ENCODE results near the gene PDLIM3.

PDLIM3 gene, protein sequence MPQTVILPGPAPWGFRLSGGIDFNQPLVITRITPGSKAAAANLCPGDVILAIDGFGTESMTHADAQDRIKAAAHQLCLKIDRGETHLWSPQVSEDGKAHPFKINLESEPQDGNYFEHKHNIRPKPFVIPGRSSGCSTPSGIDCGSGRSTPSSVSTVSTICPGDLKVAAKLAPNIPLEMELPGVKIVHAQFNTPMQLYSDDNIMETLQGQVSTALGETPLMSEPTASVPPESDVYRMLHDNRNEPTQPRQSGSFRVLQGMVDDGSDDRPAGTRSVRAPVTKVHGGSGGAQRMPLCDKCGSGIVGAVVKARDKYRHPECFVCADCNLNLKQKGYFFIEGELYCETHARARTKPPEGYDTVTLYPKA

DNA sequence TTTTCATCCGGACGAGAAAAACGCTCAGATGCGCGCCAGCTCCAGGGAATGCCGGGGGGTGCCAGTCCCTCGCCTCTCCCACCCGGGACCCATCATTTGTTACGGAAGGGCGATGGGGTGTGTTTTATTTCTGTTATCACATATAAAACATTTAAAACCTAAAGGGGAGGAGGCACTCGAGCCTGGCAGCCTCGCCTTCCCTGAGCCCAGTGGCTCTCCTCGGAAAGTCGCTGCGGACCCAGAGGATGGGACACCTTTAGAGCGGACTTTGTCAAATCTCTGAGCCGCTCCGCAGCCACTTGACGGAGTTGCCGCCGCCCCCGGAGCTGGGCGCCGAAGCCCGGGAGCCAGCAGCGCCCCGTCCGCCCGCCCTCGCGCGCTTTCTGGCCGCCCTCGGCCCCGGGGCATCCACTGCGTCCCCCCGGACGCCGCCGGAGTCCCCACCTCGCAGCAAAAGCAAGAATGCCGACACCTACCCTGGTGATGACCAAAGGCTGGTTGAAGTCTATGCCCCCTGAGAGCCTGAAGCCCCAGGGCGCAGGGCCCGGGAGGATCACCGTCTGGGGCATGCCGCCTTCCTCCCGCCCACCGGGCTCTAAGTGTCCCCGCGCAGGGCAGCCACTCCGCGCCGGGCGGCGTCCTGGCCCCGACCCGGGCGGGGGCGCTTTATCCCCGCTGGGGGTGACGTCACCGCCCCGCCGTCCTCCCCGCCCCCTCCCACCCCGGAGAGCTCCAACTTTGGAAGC is at the start of gene PDLIM3:
Gene PDLIM3 (minus strand): TSS at position 642 of the 746 bp plus-strand sequence. CDS start 73 bp downstream, at position 569.
- H3K4me1 ChIP-seq (ENCODE audit: control insufficient read depth in 1 of 2, insufficient read depth in 2 of 2, low read length in 2 of 2), result peaks cover 0 to 11% of the 10 kb centered on the region in 2 donors
- no peaks in the 10 kb centered on the region for H3K36me3 ChIP-seq (ENCODE audit: control insufficient read depth in 1 of 2, insufficient read depth in 2 of 2, low read length in 2 of 2)
- peak within 1 kb of the TSS; percentile 88 for H3K27ac ChIP-seq (ENCODE audit: low read length)
- peaks cover 16% of the 10 kb centered on the region for H3K27me3 ChIP-seq (ENCODE audit: low read depth, low read length)
- H3K4me3 ChIP-seq (ENCODE audit: low read depth in 1 of 2, low read length in 2 of 2), result peak within 1 kb of the TSS; percentile 76
- H3K9me3 ChIP-seq (ENCODE audit: control insufficient read depth in 1 of 2, low read length in 2 of 2), result no peaks in the 10 kb centered on the region

DNA sequence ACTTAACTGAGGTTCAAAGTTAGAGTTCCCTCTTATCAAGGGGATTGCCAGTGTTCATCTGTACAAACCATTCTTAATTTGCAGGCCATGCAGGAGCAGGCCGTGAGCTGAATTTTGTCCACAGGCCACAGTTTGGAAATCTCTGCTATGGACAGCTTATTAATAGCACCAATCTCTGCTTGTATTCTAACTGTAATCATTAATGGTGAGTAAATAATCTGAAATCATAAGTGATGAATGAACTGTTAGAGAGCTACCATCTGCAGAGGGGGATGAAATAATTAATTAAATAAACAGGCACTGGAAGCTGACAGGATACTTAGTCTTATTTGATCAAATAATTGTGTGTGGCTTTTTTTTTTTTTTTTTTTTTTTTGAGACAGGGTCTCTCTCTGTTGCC is 48.5 kb upstream of the PDLIM3 start:
- H3K4me1 ChIP-seq (ENCODE audit: control insufficient read depth in 1 of 2, insufficient read depth in 2 of 2, low read length in 2 of 2), result no peaks in the 10 kb centered on the region
- no peak overlapping the region for H3K4me3 ChIP-seq (ENCODE audit: low read depth in 1 of 2, low read length in 2 of 2)
- H3K27me3 ChIP-seq (ENCODE audit: low read depth, low read length), result no peaks in the 10 kb centered on the region
- no peaks in the 10 kb centered on the region for H3K36me3 ChIP-seq (ENCODE audit: control insufficient read depth in 1 of 2, insufficient read depth in 2 of 2, low read length in 2 of 2)
- no peaks in the 10 kb centered on the region for H3K9me3 ChIP-seq (ENCODE audit: control insufficient read depth in 1 of 2, low read length in 2 of 2)
- H3K27ac ChIP-seq (ENCODE audit: low read length), result no peak overlapping the region

- no peaks in the 10 kb centered on the region for H3K9me3 ChIP-seq (ENCODE audit: control insufficient read depth in 1 of 2, low read length in 2 of 2)
- H3K4me1 ChIP-seq (ENCODE audit: control insufficient read depth in 1 of 2, insufficient read depth in 2 of 2, low read length in 2 of 2), result no peaks in the 10 kb centered on the region
- no peaks in the 10 kb centered on the region for H3K27me3 ChIP-seq (ENCODE audit: low read depth, low read length)
- H3K27ac ChIP-seq (ENCODE audit: low read length), result no peak overlapping the region
- no peaks in the 10 kb centered on the region for H3K36me3 ChIP-seq (ENCODE audit: control insufficient read depth in 1 of 2, insufficient read depth in 2 of 2, low read length in 2 of 2)
- H3K4me3 ChIP-seq (ENCODE audit: low read depth in 1 of 2, low read length in 2 of 2), result no peak overlapping the region
Measured at GRCh38 chr4:185582651-185583400, 47.5 kb upstream of the PDLIM3 start.

- Histone ChIP-seq H3K36me3 (ENCODE audit: control insufficient read depth in 1 of 2, insufficient read depth in 2 of 2, low read length in 2 of 2) (no peaks in the 10 kb centered on the region), H3K4me1 (ENCODE audit: control insufficient read depth in 1 of 2, insufficient read depth in 2 of 2, low read length in 2 of 2) (peaks cover 0 to 6% of the 10 kb centered on the region in 2 donors), H3K9me3 (ENCODE audit: control insufficient read depth in 1 of 2, low read length in 2 of 2) (no peaks in the 10 kb centered on the region), H3K4me3 (ENCODE audit: low read depth in 1 of 2, low read length in 2 of 2) (no peak overlapping the region), H3K27ac (ENCODE audit: low read length) (no peak overlapping the region), H3K27me3 (ENCODE audit: low read depth, low read length) (no peaks in the 10 kb centered on the region)
Measured at GRCh38 chr4:185580699-185581098, 45.4 kb upstream of the PDLIM3 start.

DNA sequence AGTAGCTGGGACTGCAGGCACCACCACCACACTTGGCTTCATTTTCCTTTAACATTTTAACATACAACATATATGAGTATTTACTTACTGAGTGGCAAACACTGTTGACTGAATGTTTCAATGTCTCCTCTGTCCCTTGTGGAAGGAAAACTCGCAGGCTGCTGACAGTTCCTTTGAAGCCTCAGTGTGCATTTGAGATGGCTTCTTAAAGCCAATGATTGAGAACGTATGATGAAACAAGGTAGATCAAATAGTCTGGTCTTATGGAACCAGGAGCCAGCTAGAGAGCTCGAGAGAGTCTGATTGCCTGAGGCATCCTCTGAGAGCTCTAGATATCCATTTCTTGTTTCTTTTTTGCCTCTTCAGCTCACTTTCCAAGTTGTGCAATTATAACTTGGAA is 43.0 kb upstream of the PDLIM3 start:
- Histone ChIP-seq H3K4me3 (ENCODE audit: low read depth in 1 of 2, low read length in 2 of 2) (no peak overlapping the region), H3K27me3 (ENCODE audit: low read depth, low read length) (no peaks in the 10 kb centered on the region), H3K4me1 (ENCODE audit: control insufficient read depth in 1 of 2, insufficient read depth in 2 of 2, low read length in 2 of 2) (peaks cover 4 to 6% of the 10 kb centered on the region in 2 donors), H3K9me3 (ENCODE audit: control insufficient read depth in 1 of 2, low read length in 2 of 2) (no peaks in the 10 kb centered on the region), H3K36me3 (ENCODE audit: control insufficient read depth in 1 of 2, insufficient read depth in 2 of 2, low read length in 2 of 2) (no peaks in the 10 kb centered on the region), H3K27ac (ENCODE audit: low read length) (no peak overlapping the region)

GRCh38 chr4:185576962-185577950 is 41.9 kb upstream of the PDLIM3 start:
- peak overlapping the region; percentile 63 for H3K27ac ChIP-seq (ENCODE audit: low read length)
- H3K4me3 ChIP-seq (ENCODE audit: low read depth in 1 of 2, low read length in 2 of 2), result no peak overlapping the region
- peaks cover 4 to 6% of the 10 kb centered on the region in 2 donors for H3K4me1 ChIP-seq (ENCODE audit: control insufficient read depth in 1 of 2, insufficient read depth in 2 of 2, low read length in 2 of 2)
- no peaks in the 10 kb centered on the region for H3K27me3 ChIP-seq (ENCODE audit: low read depth, low read length)
- H3K36me3 ChIP-seq (ENCODE audit: control insufficient read depth in 1 of 2, insufficient read depth in 2 of 2, low read length in 2 of 2), result no peaks in the 10 kb centered on the region
- no peaks in the 10 kb centered on the region for H3K9me3 ChIP-seq (ENCODE audit: control insufficient read depth in 1 of 2, low read length in 2 of 2)

DNA sequence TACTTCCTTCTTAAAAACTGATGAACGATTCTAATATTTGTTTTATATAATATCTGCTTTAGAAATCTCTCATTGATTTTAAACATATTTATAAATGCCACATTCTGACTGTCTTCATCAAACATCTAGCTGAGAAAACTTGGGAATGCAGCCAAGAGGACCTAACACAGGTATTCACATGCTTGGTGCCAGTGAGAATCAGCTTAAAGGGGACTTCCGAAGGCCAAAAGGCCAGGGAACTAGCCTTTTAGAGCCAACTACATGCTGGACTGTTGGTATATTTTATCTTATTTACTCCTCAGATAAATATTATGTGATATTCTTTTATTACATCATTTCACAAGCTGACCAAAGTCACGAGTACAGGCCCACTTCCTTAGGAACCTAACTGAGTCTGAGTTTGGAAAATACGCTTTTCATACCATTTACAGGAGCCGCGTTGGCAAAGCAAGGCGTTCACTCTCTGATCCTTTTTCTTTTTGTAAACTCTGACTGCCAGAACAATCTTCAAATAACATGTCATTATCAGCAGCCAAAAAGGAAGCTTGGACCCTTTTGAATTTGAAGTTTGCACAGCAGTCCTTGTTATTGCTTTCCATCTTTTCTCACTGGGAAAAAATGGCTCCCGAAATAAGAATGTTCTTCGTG is 41.1 kb upstream of the PDLIM3 start:
- H3K9me3 ChIP-seq (ENCODE audit: control insufficient read depth in 1 of 2, low read length in 2 of 2), result no peaks in the 10 kb centered on the region
- H3K4me1 ChIP-seq (ENCODE audit: control insufficient read depth in 1 of 2, insufficient read depth in 2 of 2, low read length in 2 of 2), result peaks cover 4 to 6% of the 10 kb centered on the region in 2 donors
- H3K36me3 ChIP-seq (ENCODE audit: control insufficient read depth in 1 of 2, insufficient read depth in 2 of 2, low read length in 2 of 2), result no peaks in the 10 kb centered on the region
- H3K27me3 ChIP-seq (ENCODE audit: low read depth, low read length), result no peaks in the 10 kb centered on the region
- H3K4me3 ChIP-seq (ENCODE audit: low read depth in 1 of 2, low read length in 2 of 2), result no peak overlapping the region
- peak overlapping the region; percentile 7 for H3K27ac ChIP-seq (ENCODE audit: low read length)

DNA sequence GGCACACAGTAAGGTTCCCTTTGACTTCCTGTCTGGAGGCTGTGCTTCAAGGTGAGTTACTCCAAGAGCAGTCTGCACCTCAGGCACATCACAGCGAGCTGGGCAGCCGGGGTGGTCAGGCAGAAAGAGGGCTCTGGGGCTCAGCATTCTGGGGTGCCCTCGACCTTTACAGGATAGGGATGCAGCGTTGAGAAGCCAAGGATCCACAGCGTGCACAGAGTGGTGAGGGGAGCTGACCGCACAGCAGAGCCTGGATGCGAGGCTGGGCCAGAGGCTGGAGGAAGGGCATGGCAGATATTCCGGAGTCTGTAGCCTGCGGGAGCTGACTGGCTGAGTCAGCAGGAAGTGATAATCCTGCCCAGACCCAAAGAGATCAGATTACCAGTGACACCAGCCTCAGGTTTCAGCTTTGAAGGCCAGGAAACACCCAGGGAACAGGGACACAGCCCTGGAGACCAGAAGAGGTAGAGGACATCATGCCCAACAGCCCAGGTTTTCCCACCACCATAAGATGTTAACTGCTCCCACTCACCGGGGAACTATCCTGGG is 38.4 kb upstream of the PDLIM3 start:
- H3K27ac ChIP-seq (ENCODE audit: low read length), result no peak overlapping the region

DNA sequence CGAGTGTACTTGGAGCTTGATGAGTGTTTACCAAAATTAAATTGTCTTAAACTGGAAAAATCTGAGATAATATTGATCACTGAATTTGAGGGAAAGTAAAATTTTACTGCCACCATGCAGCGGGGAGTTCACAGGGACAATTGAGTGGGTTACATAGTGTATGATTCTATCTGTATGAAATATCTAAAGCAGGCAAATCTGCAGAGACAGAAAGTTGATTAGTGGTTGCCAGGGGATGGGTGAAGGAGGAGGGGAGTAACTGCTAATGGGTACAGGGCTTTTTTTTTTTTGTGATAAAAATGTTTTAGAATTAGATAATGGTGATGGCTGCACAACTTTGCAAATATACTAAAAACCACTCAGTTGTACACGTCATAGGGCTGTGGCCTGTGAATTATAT is 35.4 kb upstream of the PDLIM3 start:
- H3K9me3 ChIP-seq (ENCODE audit: control insufficient read depth in 1 of 2, low read length in 2 of 2), result no peaks in the 10 kb centered on the region
- H3K27me3 ChIP-seq (ENCODE audit: low read depth, low read length), result no peaks in the 10 kb centered on the region
- H3K27ac ChIP-seq (ENCODE audit: low read length), result no peak overlapping the region
- no peaks in the 10 kb centered on the region for H3K36me3 ChIP-seq (ENCODE audit: control insufficient read depth in 1 of 2, insufficient read depth in 2 of 2, low read length in 2 of 2)
- no peak overlapping the region for H3K4me3 ChIP-seq (ENCODE audit: low read depth in 1 of 2, low read length in 2 of 2)
- H3K4me1 ChIP-seq (ENCODE audit: control insufficient read depth in 1 of 2, insufficient read depth in 2 of 2, low read length in 2 of 2), result peaks cover 6 to 29% of the 10 kb centered on the region in 2 donors

More for the DNA sequence above, 38.4 kb upstream of the PDLIM3 start:
- H3K27me3 ChIP-seq (ENCODE audit: low read depth, low read length), result no peaks in the 10 kb centered on the region
- H3K4me1 ChIP-seq (ENCODE audit: control insufficient read depth in 1 of 2, insufficient read depth in 2 of 2, low read length in 2 of 2), result peaks cover 4 to 6% of the 10 kb centered on the region in 2 donors
- no peaks in the 10 kb centered on the region for H3K9me3 ChIP-seq (ENCODE audit: control insufficient read depth in 1 of 2, low read length in 2 of 2)
- H3K36me3 ChIP-seq (ENCODE audit: control insufficient read depth in 1 of 2, insufficient read depth in 2 of 2, low read length in 2 of 2), result no peaks in the 10 kb centered on the region
- H3K4me3 ChIP-seq (ENCODE audit: low read depth in 1 of 2, low read length in 2 of 2), result no peak overlapping the region
